IPS-11a (cell line): Measurements from ENCODE around the gene RHOH.
"Not testable (repeated sequence)": the region's sequence is repeated elsewhere in the genome, so short reads cannot be mapped to it uniquely, and the experiment has no call there.

Experiments used
- H3K4me3 ChIP-seq: one replicate; pipeline ENCODE4 v1.5.1; 2013; ENCODE audit warnings: low read depth, low read length, control low read depth

Gene RHOH, protein sequence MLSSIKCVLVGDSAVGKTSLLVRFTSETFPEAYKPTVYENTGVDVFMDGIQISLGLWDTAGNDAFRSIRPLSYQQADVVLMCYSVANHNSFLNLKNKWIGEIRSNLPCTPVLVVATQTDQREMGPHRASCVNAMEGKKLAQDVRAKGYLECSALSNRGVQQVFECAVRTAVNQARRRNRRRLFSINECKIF

DNA sequence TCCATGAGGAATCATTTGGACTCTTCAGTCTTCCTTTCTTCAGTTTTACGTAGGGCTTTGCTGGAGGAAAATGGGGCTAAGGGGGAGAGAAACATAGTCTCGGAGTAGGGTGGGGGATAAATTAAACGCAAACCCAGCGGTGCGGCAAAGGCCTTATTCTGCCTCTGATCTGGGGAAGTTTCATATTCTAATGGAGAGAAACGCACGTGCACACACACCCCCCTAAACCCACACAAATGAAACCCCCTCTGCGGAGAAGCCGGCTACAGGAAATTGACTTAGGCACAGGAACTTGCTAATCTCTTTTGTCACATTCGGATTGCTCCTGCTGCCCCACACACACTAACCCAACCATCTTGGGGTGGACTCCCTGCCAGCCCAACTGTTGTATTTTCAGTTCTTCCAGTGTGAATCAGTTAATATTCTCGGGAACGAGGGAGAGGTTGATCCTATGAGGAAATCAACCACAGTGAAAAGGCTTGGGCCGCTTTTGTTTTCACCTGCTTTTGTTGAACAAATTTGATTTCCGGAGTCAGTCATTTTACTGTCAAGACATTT, at the start of gene RHOH:
Gene RHOH (plus strand): TSS at position 308 of the 558 bp plus-strand sequence. CDS start 46,356 bp downstream, outside the sequence.
- H3K4me3 ChIP-seq: no peak within 1 kb of the TSS

DNA sequence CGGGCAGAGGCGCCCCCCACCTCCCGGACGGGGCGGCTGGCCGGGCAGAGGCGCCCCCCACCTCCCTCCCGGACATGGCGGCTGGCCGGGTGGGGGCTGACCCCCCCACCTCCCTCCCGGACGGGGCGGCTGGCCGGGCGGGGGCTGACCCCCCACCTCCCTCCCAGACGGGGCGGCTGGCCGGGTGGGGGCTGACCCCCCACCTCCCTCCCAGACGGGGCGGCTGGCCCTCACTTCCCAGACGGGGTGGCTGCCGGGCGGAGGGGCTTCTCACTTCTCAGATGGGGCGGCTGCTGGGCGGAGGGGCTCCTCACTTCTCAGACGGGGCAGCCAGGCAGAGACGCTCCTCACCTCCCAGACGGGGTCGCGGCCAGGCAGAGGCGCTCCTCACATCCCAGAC, 49.3 kb upstream of the RHOH start:
- H3K4me3 ChIP-seq: not testable (repeated sequence)

DNA sequence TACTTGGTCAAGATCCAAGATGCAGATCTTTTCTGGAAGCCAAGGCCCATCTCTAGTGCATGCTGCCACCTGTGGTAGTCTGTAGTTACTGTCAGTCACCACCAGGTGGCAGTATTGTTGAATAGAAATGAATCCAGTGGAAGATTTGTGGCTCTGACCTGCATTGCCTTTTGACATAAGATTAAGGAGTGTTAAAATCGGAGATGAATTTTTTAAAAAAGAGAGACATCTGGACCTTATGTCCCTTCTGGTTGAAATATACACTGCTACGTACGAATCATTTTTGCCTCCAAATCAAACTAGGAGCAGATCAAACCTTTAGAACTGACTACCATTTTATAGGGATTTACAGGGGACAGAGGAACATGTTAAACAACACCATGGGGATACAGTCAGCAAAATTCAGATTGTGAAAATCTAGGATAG, 46.9 kb upstream of the RHOH start:
- no peak overlapping the region for H3K4me3 ChIP-seq

DNA sequence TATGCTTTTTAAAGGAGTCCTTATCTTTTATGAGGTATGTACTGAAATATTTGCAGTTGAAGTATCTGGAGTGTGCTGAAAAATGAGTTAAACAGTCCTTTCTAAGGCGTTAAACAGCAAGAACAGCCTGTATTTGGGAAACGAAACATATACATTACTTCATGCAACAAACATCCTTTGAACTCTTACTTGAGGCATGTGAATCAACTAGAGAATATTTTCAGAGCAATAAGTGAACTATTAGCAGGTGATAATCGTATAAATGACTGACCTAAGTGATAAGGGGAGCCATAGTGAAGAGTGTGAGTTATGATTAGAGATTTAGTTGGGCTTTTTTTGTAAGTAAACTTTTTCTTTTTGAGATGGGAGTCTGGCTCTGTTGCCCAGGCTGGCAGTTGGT, 45.9 kb upstream of the RHOH start:
- H3K4me3 ChIP-seq: no peak overlapping the region

DNA sequence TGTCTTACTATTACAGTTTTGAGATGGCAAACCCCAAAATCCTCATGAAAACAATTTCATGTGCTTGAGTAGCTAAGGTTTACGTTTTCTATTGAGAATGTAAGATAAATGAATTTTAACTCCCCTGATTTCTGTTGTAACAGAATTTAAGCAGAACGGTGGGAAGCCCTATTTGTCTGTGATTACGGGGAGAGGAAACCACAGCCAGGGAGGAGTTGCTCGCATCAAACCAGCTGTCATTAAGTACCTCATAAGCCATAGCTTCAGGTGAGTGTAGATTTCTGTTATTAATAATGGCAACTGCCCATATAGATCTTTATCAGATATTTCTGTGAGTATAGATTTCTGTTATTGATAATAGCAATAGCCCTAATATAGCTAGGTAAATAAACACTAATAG, 44.2 kb upstream of the RHOH start:
- no peak overlapping the region for H3K4me3 ChIP-seq

DNA sequence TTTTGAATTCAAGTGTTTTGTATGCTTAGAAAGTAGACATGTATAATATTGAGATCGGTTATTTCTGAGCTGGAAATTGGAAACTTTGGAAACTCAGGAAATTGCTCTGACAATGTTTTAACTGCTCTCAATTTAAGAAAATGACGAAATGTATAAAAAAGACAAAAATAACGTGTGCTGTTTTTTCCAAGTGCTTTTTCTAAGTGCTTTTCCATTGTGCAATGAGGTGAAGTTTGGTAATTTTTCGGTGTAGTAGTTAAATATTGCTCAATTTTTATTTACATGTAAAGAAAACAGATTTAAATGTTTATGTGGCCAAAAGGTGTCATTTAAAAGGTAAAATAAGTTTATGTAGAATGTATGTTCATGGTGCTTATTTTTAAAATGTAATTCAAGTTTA, 39.4 kb upstream of the RHOH start:
- H3K4me3 ChIP-seq: no peak overlapping the region

DNA sequence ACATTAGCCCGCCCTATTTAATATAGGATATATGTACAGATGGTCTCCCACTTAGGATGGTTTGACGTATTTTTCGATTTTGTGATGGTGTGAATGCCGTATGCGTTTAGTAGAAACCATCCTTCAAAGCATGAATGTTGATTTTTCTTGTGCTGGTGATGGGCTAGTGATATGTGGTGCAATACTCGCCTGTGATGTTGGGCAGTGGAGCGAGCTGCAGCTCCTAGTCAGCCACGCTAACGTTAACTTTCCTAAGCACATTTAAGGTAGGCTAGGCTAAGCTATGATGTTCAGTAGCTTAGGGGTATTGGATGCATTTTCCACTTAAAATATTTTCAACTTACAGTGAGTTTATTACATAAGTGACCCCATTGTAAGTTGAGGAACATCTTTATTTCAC, 36.6 kb upstream of the RHOH start:
- H3K4me3 ChIP-seq: no peak overlapping the region

DNA sequence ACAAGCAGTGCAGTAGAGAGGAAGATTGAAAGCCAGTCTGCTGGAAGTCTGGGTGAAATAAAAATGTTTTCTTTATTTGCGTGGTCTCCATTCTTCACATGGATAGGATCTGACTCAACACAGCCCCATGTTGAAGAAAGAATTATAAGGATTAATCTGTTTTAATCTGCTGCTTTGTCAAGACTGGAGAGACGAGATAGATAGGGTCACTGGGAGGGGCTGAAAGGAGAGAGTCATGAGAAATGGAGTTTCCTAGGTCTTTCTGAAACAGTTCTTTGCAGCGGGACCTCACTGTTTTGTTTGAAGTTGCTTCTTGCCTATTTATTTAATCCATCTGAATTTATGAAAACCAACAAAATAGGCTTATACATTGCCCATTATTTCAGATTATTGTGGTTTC, 32.4 kb upstream of the RHOH start:
- no peak overlapping the region for H3K4me3 ChIP-seq

DNA sequence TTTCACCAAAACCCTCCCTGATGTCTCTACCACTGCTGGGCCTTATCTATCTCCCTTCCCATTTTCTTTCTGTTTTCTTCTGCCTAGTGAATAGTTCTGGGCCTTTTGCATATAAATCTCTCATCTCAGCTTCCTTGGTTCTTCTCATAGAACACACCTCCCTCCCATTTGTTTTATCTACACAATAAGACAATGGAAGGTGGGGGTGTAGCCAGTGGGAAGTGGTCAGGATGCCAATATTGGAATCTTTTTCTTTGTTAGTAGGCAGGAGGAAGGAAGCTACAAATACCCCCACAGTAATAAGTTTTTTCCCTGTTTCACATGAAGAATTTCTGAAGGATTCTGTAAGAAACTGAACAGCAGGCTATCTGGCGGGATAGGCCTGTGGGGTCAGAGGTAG, 30.9 kb upstream of the RHOH start:
- no peak overlapping the region for H3K4me3 ChIP-seq

DNA sequence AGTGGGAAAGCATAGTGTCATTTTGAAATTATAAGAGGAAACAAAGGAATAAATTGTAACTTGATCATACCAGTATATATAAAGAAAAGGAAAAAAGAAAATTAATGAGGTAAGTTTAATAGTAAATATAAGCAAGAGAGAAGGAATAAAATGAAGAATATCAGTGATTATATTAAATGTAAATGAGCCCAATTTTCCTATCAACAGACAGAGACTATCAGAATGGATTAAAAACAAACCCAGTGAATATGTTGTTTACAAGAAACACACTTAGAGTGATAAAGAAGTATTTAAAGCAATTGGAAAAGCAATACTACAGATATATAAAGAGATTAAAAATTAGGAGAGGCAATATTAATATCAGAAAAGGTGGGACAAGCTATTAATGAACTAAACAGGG, 28.8 kb upstream of the RHOH start:
- no peak overlapping the region for H3K4me3 ChIP-seq

DNA sequence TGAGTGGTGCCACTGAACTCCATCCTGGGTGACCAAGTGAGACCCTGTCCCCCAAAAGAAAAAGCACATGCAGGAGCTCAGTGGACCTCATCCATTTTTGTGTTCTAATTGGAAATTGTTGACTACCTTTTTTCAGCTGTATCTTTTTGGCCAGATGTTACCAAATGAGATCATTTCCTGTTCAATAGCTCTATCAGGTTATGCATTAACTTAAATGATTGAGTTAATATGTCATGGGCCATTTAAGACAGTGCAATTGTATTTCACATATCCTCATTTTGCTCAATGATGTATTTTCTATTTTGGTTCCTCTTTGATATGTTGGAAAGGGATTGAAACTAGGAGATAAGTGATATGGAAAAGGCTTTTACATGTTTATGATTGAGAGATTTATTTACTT, 26.2 kb upstream of the RHOH start:
- H3K4me3 ChIP-seq: no peak overlapping the region

DNA sequence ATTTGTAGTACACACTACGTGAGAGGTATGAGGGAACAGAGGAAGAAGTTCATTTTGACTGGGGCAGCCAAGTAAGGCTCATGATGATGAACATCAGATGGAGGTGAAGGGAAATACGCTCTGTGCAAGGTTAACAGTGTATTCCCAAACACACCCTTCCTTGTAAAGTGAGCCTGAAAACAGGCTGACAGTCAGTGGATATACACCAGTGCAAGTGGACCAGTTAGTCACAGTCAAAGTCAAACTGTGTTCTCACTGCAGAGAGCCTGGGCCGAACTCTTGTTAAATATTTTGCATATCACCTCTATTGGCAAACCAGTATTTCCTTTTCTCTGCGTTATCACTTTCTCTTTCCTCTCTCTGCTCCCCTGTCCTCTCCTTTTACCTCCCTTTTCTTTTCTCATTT, 23.4 kb upstream of the RHOH start:
- no peak overlapping the region for H3K4me3 ChIP-seq

DNA sequence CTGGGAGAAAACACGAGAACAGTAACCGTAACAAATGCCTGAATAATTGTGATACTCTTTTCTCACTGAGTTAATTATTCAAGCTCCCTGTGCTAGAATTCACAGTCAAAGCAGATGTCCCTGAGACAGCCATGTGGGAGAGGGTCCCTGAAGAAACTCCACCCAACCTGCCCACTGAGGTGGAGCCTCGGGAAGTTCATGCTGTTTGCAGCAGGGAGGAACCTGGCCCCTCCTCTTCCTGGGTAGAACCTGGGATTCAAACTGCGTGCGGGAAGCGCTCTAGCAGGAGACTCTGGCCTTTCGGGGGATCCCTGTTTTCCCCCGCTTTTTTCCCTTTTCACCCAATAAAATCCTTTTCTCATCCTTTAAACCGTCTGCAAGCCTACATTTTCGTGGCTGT, 20.2 kb upstream of the RHOH start:
- H3K4me3 ChIP-seq: no peak overlapping the region

DNA sequence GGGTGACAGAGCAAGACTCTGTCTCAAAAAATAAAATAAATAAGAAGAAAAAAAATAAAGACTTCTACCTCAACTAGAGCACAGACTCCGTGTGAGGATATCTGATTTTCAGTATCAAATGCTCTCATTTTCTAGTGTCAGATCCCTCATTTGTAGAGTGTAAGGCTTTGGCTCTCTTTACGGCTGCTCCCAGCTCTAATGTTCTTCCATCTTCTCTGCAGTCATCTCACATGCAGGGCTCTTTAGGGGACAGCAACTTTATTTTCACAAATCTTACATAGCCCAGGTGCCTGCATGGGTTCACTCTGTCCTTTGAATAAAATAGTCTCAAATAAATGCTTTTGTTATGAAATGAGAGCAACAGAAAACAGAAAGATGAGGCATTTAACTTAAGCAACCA, 19.2 kb upstream of the RHOH start:
- no peak overlapping the region for H3K4me3 ChIP-seq

DNA sequence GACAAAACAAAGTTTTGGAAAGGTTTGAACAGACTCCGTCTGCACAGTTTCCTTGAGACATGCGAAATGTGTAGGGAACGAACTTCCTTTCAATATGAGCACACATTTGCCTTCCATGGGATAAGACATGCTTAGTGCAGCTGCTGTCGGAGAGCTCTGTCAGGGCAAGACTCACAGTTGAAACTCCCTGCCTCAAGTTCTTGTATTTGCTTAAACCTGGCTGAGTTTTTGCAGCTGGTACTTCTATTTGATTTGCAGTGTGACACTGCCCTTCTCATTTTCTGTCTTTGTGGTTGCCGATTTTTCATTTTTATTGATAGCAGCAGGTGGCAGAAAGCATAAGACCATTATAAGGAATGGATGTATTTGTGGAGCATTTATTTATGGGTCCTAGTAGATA, 18.2 kb upstream of the RHOH start:
- H3K4me3 ChIP-seq: no peak overlapping the region

DNA sequence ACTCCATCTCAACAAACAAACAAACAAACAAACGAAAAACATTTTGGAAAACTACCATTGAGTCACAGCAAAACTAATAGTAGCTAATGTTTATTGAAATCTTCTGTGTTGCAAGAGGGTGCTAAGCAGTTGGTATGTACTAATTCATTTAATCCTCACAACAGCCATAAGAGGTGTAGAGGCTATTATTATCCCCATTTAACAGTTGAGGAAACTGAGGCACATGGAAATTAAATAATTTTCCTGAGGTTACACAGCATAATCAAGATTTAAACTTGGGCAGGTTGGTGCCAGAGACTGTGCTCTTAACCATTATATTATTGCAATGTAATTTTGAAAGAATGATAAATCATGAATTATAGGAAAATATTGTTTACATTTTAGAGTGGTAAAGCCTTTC, 17.5 kb upstream of the RHOH start:
- no peak overlapping the region for H3K4me3 ChIP-seq

DNA sequence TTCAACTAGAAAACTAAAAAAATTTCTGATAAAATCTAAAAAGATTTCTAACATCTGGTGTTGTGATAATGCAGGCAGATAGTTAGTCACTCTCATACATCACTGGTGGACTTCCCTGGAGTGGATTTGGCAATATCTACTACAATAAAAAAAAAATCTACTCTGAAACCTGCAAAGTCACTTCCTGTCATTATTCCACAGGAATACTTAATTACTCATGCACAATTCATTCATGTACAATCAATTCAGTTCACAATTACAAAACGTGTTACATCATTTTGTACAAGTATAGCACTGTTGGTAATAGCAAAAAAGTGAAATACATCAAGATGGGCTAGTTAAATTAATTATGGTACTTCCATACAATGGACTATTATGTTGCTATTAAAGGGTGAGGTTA, 16.5 kb upstream of the RHOH start:
- no peak overlapping the region for H3K4me3 ChIP-seq

DNA sequence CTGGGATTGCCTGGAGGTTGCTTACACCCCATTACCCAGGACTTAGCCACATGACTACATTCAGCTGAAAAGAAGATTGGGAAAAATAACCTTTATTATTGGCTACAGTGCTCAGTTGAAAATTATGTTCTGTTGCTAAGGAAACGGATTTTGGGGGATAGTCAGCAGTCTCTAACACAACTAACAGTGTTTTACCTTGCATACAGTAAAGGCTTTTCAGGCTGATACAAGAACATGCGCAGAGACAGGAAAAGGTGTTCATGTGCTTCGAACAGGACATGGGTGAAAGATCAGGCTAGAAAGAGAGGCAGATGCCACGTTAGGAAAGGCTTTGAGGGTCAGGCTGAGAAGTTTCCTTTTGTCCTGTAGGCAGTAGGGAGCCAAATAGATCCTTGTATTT, 14.8 kb upstream of the RHOH start:
- H3K4me3 ChIP-seq: no peak overlapping the region

DNA sequence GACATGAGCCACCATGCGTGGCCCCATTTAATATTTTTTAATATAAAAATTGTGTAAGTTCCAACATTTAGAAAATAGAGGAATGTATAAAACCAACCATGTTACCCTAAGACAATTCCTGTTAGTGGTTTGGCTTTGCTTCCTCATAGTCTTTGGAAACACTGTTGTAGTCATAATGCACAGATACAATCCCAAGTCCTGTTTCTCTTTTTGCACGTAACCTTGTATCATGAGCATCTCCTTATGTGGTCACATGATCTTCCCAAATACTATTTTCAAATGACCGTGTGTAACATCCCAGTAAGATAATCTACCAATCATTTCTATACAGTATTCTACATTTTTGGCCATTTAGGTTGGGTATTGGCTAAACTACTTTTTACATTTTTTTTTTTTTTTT, 13.9 kb upstream of the RHOH start:
- H3K4me3 ChIP-seq: no peak overlapping the region

DNA sequence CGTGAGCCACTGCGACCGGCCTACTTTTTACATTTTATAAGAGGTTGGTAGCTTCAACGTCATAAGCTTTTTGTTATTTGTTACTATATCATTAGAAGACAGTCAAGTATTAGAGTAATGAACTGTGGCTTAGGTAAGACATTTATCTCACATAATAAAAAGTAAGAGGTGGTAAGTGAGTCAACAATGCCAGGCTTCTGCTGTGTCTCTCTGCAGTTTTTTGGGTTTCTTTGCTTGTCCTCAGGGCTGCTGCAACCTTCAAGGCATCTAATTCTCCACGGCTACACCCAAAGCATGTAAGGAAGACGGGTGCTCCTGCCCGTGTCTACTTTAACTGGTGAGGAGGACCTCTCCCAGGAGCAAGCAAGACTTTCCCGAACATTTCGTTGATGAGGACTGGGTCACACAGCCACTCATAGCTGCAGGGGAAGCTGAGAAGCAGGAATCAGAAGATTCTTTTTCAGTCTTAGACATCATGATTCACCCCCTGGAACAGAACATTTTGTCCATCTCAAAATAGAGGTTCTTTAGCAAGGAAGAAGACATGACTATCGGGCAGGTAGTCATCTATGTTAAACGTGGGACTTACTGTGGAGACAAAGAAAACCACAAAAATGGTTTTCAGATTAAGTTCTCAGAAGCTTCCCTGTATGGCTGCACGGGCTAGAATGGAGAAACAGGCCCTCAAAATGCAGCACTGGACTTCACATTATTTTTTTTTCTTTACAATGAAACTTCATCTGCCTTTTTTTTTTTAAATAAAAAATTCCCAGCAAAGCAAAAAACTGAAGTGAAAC, 13.0 kb upstream of the RHOH start:
- no peak overlapping the region for H3K4me3 ChIP-seq

DNA sequence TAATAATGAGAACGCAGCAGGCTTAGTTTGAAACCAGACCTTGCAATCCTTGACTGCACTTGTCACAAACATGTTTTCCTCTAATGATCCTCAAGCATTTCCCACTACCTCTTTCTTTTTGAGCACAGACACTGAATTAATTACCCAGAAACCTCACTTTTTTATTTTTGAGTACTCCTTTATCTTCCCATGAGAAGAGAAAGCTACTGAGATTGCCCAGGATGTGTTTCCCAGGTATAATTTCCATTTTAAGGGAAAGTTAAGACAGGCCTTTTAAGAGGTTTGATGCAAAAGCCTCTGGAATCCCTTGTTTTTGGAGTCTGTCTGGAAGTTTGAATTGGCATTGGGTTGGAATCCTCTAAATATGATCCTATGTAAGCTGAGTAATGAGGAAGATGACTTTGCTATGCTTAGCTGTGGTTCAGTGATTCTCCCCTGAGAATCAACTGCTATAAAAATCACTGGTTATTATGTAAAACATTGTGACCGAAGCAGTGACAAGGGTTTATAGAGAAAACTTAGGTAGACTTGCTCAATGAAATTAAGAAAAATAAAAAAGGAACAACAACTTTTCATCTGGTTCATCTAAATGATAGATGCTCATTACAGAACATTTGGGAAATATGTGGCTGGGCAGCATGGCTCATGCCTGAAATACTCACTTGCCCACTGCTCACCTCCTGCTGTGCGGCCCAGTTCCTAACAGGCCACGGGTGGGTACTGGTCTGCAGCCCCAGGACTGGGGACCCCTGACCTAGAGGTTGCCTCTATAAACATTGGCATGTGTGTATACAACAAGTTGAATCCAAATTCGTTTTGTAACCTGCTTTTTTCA, 10.8 kb upstream of the RHOH start:
- no peak overlapping the region for H3K4me3 ChIP-seq

DNA sequence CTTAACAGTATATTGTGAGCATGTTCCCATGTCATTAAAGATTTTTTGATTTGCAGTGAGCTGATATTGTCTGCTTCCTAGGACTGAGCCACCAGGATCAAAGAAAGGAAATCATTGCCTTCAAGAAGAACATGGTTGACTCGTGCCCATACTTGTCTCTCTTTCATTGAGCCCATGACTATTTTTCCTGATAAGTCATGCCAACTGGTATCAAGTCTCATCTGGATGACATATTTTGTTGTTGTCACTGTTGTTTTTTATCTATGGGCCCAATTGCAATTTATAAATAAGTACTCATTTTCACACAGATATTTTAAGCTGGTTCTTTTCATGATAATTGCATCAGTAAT, 10.2 kb upstream of the RHOH start:
- no peak overlapping the region for H3K4me3 ChIP-seq
